GM18519 (cell line): ENCODE results near the gene ZNF385A.
A peak's percentile ranks its signal among the peaks of the same experiment; 100 is the strongest.
"Not testable (repeated sequence)": the region's sequence is repeated elsewhere in the genome, so short reads cannot be mapped to it uniquely, and the experiment has no call there.

Experiments
- ATAC-seq: cut with Tn5 transposase; IDR thresholded peaks from one replicate; pipeline ENCODE4 v1.9.1; 2021; ENCODE audit warnings: mild to moderate bottlenecking, moderate library complexity; ENCODE audit not compliant: unreplicated experiment, low FRiP score

Gene ZNF385A

DNA sequence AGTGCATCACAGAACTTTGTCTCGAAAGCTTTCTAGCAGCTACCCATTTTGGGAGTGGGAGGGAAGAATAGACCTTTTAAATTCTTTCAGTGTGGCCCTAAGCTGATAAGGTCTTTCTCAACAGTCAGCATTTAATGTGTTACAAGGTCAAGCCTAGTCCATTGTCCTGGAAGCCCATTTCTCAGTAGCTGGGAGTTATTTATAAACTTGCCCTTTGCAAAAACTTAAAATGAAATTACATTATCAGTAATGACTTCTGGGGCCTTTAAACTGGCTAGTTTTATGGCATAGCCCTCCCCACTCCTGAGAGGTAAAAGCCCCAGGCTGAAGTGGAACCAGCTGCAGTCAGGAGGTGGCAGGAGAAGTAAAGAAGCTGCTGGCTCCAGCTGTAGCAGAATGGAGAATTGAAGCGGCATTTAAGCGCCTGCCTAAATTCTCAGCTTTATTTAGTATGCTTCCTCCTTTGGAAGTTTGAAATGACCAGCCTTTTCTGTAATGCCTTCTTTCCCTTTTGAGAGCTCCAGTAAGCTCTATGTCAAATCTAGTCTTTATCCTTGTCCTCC lies 47.2 kb downstream of the ZNF385A start:
- no peak for ATAC-seq

- ATAC-seq: no peak
Observed at GRCh38 chr12:54333420-54334034, 51.0 kb downstream of the ZNF385A start.

DNA sequence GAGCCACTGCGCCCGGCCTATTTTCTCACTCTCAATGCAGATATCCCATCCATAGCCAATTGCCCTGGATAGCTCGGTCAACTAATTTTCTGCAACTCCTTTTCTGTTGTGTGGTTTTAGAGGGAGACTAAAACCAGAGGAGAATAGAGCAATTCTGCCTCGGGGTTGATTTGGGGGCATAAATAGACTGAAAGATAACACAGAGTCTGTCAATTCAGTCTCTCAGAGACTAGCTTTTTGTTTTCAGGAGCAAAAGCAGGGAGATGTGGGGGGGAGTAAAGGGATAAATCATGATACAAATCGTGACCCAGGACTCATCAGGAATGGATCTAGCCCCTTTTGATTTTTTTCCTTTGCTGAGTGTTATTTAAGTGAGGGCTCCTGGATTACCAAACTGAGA lies 53.1 kb downstream of the ZNF385A start:
- no peak for ATAC-seq

DNA sequence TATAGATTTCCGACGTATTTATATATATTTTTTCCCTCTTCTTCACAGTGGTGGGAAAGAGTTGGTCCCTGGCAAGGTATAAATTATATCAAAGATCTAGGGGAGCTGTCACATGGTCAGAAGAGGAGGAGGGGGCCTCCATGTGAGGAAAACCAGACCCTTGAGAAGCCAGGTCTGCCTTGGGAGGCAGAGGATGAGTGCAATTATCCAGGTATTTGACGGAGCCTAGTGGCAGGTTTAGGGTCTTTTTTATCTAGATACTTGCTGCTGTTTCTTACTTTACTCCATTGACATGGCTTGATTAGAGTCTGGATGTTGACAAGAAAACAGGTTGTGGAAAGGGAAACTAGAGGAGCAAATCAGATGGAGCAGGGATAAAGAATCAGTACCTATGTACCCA lies 54.1 kb downstream of the ZNF385A start:
- ATAC-seq: no peak

DNA sequence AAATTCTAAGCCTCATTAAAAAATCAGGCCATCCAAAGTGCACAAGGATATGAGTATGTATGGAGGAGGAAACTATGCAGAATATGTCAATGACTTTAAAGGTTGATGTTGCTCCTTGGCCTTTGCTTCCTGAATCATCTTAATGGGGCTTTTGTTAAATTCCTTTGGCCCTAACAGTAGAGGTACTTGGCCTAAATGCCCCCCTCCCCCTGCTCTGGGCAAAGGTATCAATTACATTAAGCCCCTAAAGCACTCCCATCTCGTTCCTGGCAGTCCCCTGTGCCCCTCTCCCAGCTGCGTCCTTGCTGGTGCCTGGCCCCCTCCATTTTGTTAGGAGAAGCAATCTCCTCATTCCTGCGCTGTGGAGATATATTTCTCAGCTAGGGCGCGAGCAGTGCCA lies 54.8 kb downstream of the ZNF385A start:
- no peak for ATAC-seq

DNA sequence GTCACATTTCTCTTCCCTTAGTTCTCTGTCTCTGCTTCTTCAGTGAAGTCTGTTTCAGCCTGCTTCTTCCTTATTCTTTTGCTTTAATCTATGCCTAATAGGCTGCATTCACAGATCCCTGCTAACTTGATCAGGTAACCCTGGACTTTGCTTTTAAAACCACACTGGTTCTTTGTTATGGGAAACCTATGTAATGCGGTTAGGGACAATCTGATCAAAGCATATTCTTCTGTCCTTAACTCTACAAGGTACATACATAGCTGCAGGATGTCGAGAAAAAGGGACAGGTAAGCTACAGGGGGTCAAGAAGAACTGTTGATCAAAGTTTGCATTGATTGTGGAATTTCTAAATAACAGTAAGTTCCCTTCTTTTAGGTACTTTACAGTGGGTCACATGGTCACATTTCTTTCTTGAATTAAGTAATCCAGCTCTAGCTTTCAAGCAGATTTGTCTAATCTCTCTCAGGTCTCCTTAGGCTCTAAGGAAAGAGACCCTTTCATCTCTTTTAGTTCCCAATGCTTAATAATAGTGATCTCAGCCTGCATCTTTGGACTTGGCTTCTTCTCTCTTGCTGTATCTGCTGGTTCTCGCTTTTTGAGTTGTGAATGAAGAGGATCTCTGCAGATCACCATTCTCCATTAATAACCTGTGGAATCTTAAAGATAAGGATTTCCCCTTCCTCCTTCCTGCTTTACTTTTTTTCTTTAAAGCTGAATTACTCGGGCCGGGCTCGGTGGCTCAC lies 55.8 kb downstream of the ZNF385A start:
- no peak for ATAC-seq

DNA sequence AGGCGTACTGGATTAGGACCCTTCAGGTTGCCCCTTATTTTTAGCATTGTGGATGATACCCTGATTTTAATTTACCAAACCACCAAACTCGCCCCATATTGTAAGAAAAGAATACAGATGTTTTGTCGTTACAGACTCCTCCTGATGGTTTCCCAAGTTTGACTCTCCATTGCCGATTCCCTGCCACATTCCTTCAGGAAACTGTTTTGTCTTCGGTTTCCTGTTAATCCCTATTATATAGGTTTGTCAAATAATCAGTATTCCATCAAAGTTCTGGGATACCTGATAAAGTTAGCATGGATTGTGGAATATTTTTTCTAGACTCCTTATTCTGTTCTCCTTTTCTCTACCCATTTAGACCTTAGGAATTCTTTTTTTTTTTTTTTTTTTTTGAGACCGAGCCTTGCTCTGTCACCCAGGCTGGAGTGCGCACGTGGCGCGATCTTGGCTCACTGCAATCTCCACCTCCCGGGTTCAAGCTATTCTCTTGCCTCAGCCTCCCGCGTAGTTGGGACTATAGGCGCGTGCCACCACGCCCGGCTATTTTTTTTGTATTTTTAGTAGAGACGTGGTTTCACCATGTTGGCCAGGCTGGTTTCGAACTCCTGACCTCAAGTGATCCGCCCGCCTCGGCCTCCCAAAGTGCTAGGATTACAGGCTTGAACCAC lies 59.0 kb downstream of the ZNF385A start:
- not testable (repeated sequence) for ATAC-seq

- ATAC-seq: peak; percentile 97
Observed at GRCh38 chr12:54324617-54325441, 59.7 kb downstream of the ZNF385A start, which contains the start of gene COPZ1. Gene COPZ1 (plus strand): TSS chr12:54325131. CDS start chr12:54325164, 33 bp downstream.

GRCh38 chr12:54321363-54321762 lies 63.2 kb downstream of the ZNF385A start:
- no peak for ATAC-seq
